IMR-90 (cell line): Measurements from ENCODE around the gene RAB28. TPM values are rescaled to one million over a fixed set of nuclear protein-coding genes. Genes with fewer than 3 reads are reported as not detected.
A peak's percentile ranks its signal among the peaks of the same experiment; 100 is the strongest.

Experiments used
- ATAC-seq: fragments of 200-7000 bp; cut with Tn5 transposase; 2 replicates; pipeline ENCODE4 v1.9.1; 2020; ENCODE audit warnings: low read depth, mild to moderate bottlenecking, moderate library complexity
- BruUV-seq: library from RNA; stranded (reverse); fragments of 400-500 nt; replicated peaks from 2 replicates; lab custom pipeline; 2021; lab: Mats Ljungman, UMichigan
- CTCF ChIA-PET: fragments of 300-600 bp; formaldehyde crosslinking; extraction: SDS; loops from one replicate; lab custom pipeline; 2021; ENCODE audit warnings: antibody characterized with exemption; lab: Yijun Ruan, JAX
- POLR2A ChIA-PET: fragments of 300-600 bp; sonication (Branson Sonifier 250); formaldehyde crosslinking; loops from one replicate; lab custom pipeline; 2022; ENCODE audit warnings: antibody characterized with exemption; ENCODE audit not compliant: unreplicated experiment; lab: Charles Lee
- DNase-seq: peaks from one replicate; pipeline ENCODE4 v3.0.0; 2013
- H2AFZ ChIP-seq: replicated peaks from 2 replicates; pipeline ENCODE3; 2013; ENCODE audit warnings: low read length, mild to moderate bottlenecking; ENCODE audit not compliant: poor library complexity
- H2AK5ac ChIP-seq: 2 replicates; pipeline ENCODE4 v1.6.1; 2013; ENCODE audit warnings: low read depth, low read length, inconsistent platforms
- H2AK9ac ChIP-seq: replicated peaks from 2 replicates; pipeline ENCODE3; 2013; ENCODE audit warnings: mild to moderate bottlenecking, low read depth, low read length, moderate library complexity; ENCODE audit not compliant: poor library complexity
- H2BK120ac ChIP-seq: 2 replicates; pipeline ENCODE4 v1.6.1; 2013; ENCODE audit warnings: low read depth, low read length, inconsistent platforms
- H2BK15ac ChIP-seq: 3 replicates; pipeline ENCODE4 v1.6.1; 2013; ENCODE audit warnings: low read depth, low read length, inconsistent platforms
- H2BK20ac ChIP-seq: 2 replicates; pipeline ENCODE4 v1.6.1; 2013; ENCODE audit warnings: low read depth, mild to moderate bottlenecking, inconsistent platforms, low read length, moderate library complexity
- H2BK5ac ChIP-seq: 2 replicates; pipeline ENCODE4 v1.6.1; 2013; ENCODE audit warnings: mild to moderate bottlenecking, low read depth, low read length, inconsistent platforms; ENCODE audit not compliant: poor library complexity, severe bottlenecking
- H3K14ac ChIP-seq: replicated peaks from 2 replicates; pipeline ENCODE4 v1.6.1; 2013; ENCODE audit warnings: low read depth, low read length, inconsistent platforms
- H3K18ac ChIP-seq: 2 replicates; pipeline ENCODE4 v1.6.1; 2013; ENCODE audit warnings: low read depth, low read length, control low read depth
- H3K23ac ChIP-seq: 2 replicates; pipeline ENCODE4 v1.6.1; 2013; ENCODE audit warnings: low read depth, low read length, inconsistent platforms
- H3K27ac ChIP-seq: 2 replicates; pipeline ENCODE4 v1.5.1; 2013; ENCODE audit warnings: mild to moderate bottlenecking, control low read depth, low read length; ENCODE audit not compliant: insufficient read depth
- H3K27me3 ChIP-seq: 2 replicates; pipeline ENCODE4 v1.6.1; 2013; ENCODE audit warnings: low read length; ENCODE audit not compliant: control insufficient read depth, insufficient read depth
- H3K36me3 ChIP-seq: 2 replicates; pipeline ENCODE4 v1.6.1; 2013; ENCODE audit warnings: low read length, mixed read lengths; ENCODE audit not compliant: control insufficient read depth, insufficient read depth
- H3K4ac ChIP-seq: 2 replicates; pipeline ENCODE4 v1.6.1; 2013; ENCODE audit warnings: low read depth, low read length, inconsistent platforms
- H3K4me1 ChIP-seq: 2 replicates; pipeline ENCODE4 v1.6.1; 2013; ENCODE audit warnings: low read length, mixed read lengths; ENCODE audit not compliant: control insufficient read depth, insufficient read depth
- H3K4me2 ChIP-seq: 2 replicates; pipeline ENCODE4 v1.6.1; 2013; ENCODE audit warnings: low read depth, mild to moderate bottlenecking, control low read depth, low read length, moderate library complexity
- H3K4me3 ChIP-seq: 2 replicates; pipeline ENCODE4 v1.5.1; 2013; ENCODE audit warnings: low read depth, mild to moderate bottlenecking, control low read depth, low read length, moderate library complexity; ENCODE audit not compliant: insufficient read depth
- H3K56ac ChIP-seq: 2 replicates; pipeline ENCODE4 v1.6.1; 2013; ENCODE audit warnings: low read length, inconsistent platforms; ENCODE audit not compliant: insufficient read depth; ENCODE audit errors: extremely low read depth
- H3K79me1 ChIP-seq, 2 experiments: 2 replicates each; pipeline ENCODE4 v1.6.1; 2013; ENCODE audit warnings: low read length in 2 of 2, inconsistent platforms in 1 of 2, low read depth in 1 of 2
- H3K9ac ChIP-seq: 2 replicates; pipeline ENCODE4 v1.6.1; 2013; ENCODE audit warnings: low read depth, low read length, control low read depth
- H3K9me1 ChIP-seq: 2 replicates; pipeline ENCODE4 v1.6.1; 2013; ENCODE audit warnings: low read length, inconsistent platforms; ENCODE audit not compliant: insufficient read depth
- H3K9me3 ChIP-seq: 2 replicates; pipeline ENCODE4 v1.6.1; 2013; ENCODE audit warnings: low read length; ENCODE audit not compliant: control insufficient read depth, insufficient read depth
- H4K20me1 ChIP-seq: 2 replicates; pipeline ENCODE4 v1.6.1; 2013; ENCODE audit warnings: low read length, inconsistent platforms; ENCODE audit not compliant: insufficient read depth
- H4K5ac ChIP-seq: 2 replicates; pipeline ENCODE4 v1.6.1; 2013; ENCODE audit warnings: mild to moderate bottlenecking, low read depth, low read length, control low read depth
- H4K8ac ChIP-seq, 2 experiments: 2 replicates each; pipeline ENCODE4 v1.6.1; 2013; ENCODE audit warnings: low read depth in 2 of 2, low read length in 2 of 2, control low read depth in 1 of 2, inconsistent platforms in 1 of 2
- H4K91ac ChIP-seq: 2 replicates; pipeline ENCODE4 v1.6.1; 2013; ENCODE audit warnings: low read depth, low read length, inconsistent platforms; ENCODE audit not compliant: insufficient read depth
- CTCF ChIP-seq: conservative IDR thresholded peaks from 2 replicates; pipeline ENCODE4 v1.5.1; 2012; ENCODE audit warnings: mild to moderate bottlenecking, low read depth, low read length, improper control_type of control experiment
- FOS ChIP-seq: fragments of 150-350 bp; IDR thresholded peaks from 2 replicates; pipeline ENCODE4 v1.6.1; 2016; ENCODE audit warnings: low read depth, low read length
- POLR2A ChIP-seq: IDR thresholded peaks from 2 replicates; pipeline ENCODE4 v1.6.1; 2012; ENCODE audit warnings: mild to moderate bottlenecking, low read depth, low read length
- USF2 ChIP-seq: fragments of 150-350 bp; IDR thresholded peaks from 2 replicates; pipeline ENCODE4 v1.6.1; 2017; ENCODE audit warnings: mild to moderate bottlenecking, antibody characterized with exemption, low read length, low read depth
- WGBS, 2 experiments: methylation state at CpG; one replicate each; pipeline versions ENCODE4 v1.1.5 to v1.1.7; 2013; ENCODE audit warnings: missing lambda C conversion rate in 2 of 2; ENCODE audit not compliant: insufficient read length in 1 of 2; ENCODE audit errors: extremely low coverage in 2 of 2; 5-methylcytosine and 5-hydroxymethylcytosine counted together
- dilution Hi-C: fragments of 300-500 bp; cut with HindIII; formaldehyde crosslinking; loops from one replicate; pipeline ENCODE4 v1.14.3; 2018; ENCODE audit warnings: low sequenced_read_pairs; ENCODE audit not compliant: unreplicated experiment
- in situ Hi-C: fragments of 300-500 bp; cut with MboI; formaldehyde crosslinking; loops from 3 replicates; pipeline ENCODE4 v1.14.3; 2019; ENCODE audit warnings: low sequenced_read_pairs, inconsistent platforms, mixed read lengths
- intact Hi-C: fragments of 100-400 bp; cut with micrococcal nuclease; formaldehyde crosslinking; loops from 2 replicates; pipeline ENCODE4 v1.10.0; 2022
- polyA plus RNA-seq, 3 experiments: library from polyadenylated mRNA; depleted of rRNA; stranded (reverse); fragments of >200 nt; gene quantifications; 2 replicates each; pipeline ENCODE4 v1.2.3, GENCODE V29; 2012; ENCODE audit warnings: low replicate concordance in 1 of 3
- total RNA-seq: library from RNA; depleted of rRNA; stranded (reverse); fragments of >200 nt; gene quantifications from 2 replicates; pipeline ENCODE4 v1.2.3, GENCODE V29; 2012

The RAB28 gene
- total and polyA plus RNA-seq, 2 of the 4 experiments (the other 2 are of a cell fraction): 7.5 to 10.8 TPM

- TF ChIP-seq POLR2A: 0 out of 2 replicates have a peak, but pooled peaks have one; percentile 57
- no peak for TF ChIP-seq FOS
- peak; percentile 54; the same call in 1 of the 2 replicates for TF ChIP-seq USF2
These were observed at the start of gene RAB28 (continued) for GRCh38 chr4:13484122-13484748.

- dilution Hi-C loops: no loop called here
- Histone ChIP-seq H2BK5ac (no peak overlapping the region), H4K8ac (no peak overlapping the region), H2AFZ (no peak overlapping the region), H3K18ac (no peak overlapping the region), H2BK120ac (no peak overlapping the region), H2AK5ac (no peak overlapping the region), H4K20me1 (no peaks in the 10 kb centered on the region; the same call in 1 of the 2 replicates), H3K9ac (no peak overlapping the region), H3K79me1 (no peaks in the 10 kb centered on the region), H3K9me1 (no peaks in the 10 kb centered on the region), H3K27me3 (peaks cover 96% of the 10 kb centered on the region), H3K14ac (no peak overlapping the region), H2BK20ac (no peak overlapping the region), H2AK9ac (no peak overlapping the region), H3K4me1 (no peaks in the 10 kb centered on the region), H3K56ac (no peak overlapping the region), H4K5ac (no peak overlapping the region), H3K4me3 (no peak overlapping the region), H3K4ac (no peak overlapping the region), H3K9me3 (peaks cover 6% of the 10 kb centered on the region), H3K23ac (no peak overlapping the region), H3K27ac (no peak overlapping the region), H3K4me2 (no peak overlapping the region), H3K36me3 (no peaks in the 10 kb centered on the region), H2BK15ac (no peak overlapping the region), H4K91ac (no peak overlapping the region)
- ChIA-PET CTCF (no interaction called here), POLR2A (no interaction called here)
- DNase-seq: no peak
- no TSS peak for BruUV-seq
- no peak for ATAC-seq
- in situ Hi-C loops: no loop called here
- intact Hi-C loops: no loop called here
- TF ChIP-seq CTCF: no peak
- WGBS, 2 experiments: 8% methylated on average over 4 of the region's 8 CpGs; no CpG with 5 or more reads in 1 of the 2 experiments
These were observed 47.5 kb upstream of the RAB28 start for GRCh38 chr4:13531625-13531998.
